ENCODE measurements around the gene EDC4.

Gene EDC4

DNA sequence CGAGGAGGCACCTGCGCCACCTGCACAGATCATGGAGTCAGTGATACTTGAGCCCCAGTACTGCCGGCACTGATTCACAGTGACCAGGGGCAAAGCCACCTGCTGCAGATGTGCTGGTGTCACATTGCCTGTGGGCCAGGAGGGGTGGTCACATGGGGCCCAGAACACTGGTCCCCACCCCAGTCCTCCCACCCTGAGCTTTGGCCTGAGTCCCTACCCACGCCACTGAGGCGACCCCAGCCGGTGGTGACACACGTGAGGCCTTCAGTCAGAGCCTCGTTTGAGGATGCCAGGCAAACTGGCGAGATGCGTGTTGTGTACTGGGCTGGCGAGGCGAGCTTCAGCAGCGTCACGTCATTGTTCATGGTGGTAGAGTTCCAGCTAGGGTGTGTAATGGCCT is 57.3 kb downstream of the EDC4 start:
- DNase-seq (ENCODE audit: extremely low read depth, low read depth), result no peak
- no peak for TF ChIP-seq CTCF (IDR thresholded peaks at IDR 0.05; ENCODE audit: low read depth, low read length)

GRCh38 chr16:67930678-67931211 is 57.9 kb downstream of the EDC4 start:
- no peak for DNase-seq (ENCODE audit: extremely low read depth, low read depth)
- no peak for TF ChIP-seq CTCF (IDR thresholded peaks at IDR 0.05; ENCODE audit: low read depth, low read length)

Data from AG09319 (cell line).